K562 (cell line): ENCODE measurements around the gene KCNN3. TPM values are rescaled to one million over a fixed set of nuclear protein-coding genes. Genes with fewer than 3 reads are reported as not detected.

Experiments
- ATAC-seq: fragments of 200-7000 bp; cut with Tn5 transposase; 3 replicates; pipeline ENCODE4 v1.9.1; 2020; ENCODE audit warnings: moderate library complexity
- BruUV-seq: library from RNA; stranded (reverse); fragments of 400-500 nt; replicated peaks from 2 replicates; lab custom pipeline; 2021; lab: Mats Ljungman, UMichigan
- CTCF ChIA-PET: fragments of 300-600 bp; formaldehyde crosslinking; extraction: SDS; loops from one replicate; lab custom pipeline; 2021; ENCODE audit warnings: low intra/inter-chr PET ratio; lab: Yijun Ruan, JAX
- POLR2A ChIA-PET: fragments of 300-600, 350-650 bp; sonication (Branson Sonifier 250); formaldehyde crosslinking; extraction: SDS; loops from one replicate; lab custom pipeline; 2021; ENCODE audit warnings: antibody characterized with exemption, inconsistent platforms; lab: Yijun Ruan, JAX
- DNase-seq, 4 experiments: peaks; one replicate each; pipeline versions ENCODE4 v3.0.0 to v3.0.0-alpha.2; 2011 to 2018; ENCODE audit warnings: low spot score in 3 of 4, mixed read lengths in 3 of 4; ENCODE audit errors: extremely low read depth in 1 of 4
- FAIRE-seq: peaks from 2 replicates; lab custom pipeline; 2011; peaks lifted over from hg19 to GRCh38; lab: Jason Lieb, UNC
- H2AFZ ChIP-seq: 2 replicates; pipeline ENCODE4 v1.6.0; 2011; ENCODE audit warnings: low read depth, low read length, control low read depth, inconsistent platforms
- H3K27ac ChIP-seq: fragments of 200-600 bp; 3 replicates; pipeline ENCODE4 v1.8.0; 2011; ENCODE audit warnings: low read depth, mild to moderate bottlenecking, control low read depth, inconsistent platforms, low read length, moderate library complexity, mixed read lengths; ENCODE audit errors: extremely low read depth
- H3K27me3 ChIP-seq, 2 experiments: fragments of 300-600 bp in 1 of 2; 2 replicates in 1 of 2; 3 replicates in 1 of 2; pipeline versions ENCODE4 v1.6.0 to v1.8.0; 2011; ENCODE audit warnings: inconsistent platforms in 2 of 2, low read length in 2 of 2, mild to moderate bottlenecking in 1 of 2, mixed read lengths in 1 of 2, moderate library complexity in 1 of 2; ENCODE audit not compliant: control insufficient read depth in 2 of 2, insufficient read depth in 2 of 2
- H3K36me3 ChIP-seq: fragments of 300-600 bp; 3 replicates; pipeline ENCODE4 v1.8.0; 2011; ENCODE audit warnings: mild to moderate bottlenecking, low read length, inconsistent platforms; ENCODE audit not compliant: control insufficient read depth, insufficient read depth
- H3K4me1 ChIP-seq, 2 experiments: fragments of 200-600 bp in 1 of 2; replicated peaks in 1 of 2; 2 replicates in 1 of 2; 3 replicates in 1 of 2; pipeline versions ENCODE4 v1.5.1 to v1.8.0; 2011; ENCODE audit warnings: inconsistent platforms in 2 of 2, low read length in 2 of 2, mild to moderate bottlenecking in 1 of 2, mixed read lengths in 1 of 2, moderate library complexity in 1 of 2; ENCODE audit not compliant: control insufficient read depth in 2 of 2, insufficient read depth in 2 of 2
- H3K4me2 ChIP-seq: 2 replicates; pipeline ENCODE4 v1.6.1; 2011; ENCODE audit warnings: low read length, control low read depth, inconsistent platforms, mixed read lengths; ENCODE audit not compliant: insufficient read depth
- H3K4me3 ChIP-seq: fragments of 200-600 bp; sonication (generic), shearing (Covaris generic); 2 replicates; pipeline ENCODE4 v1.5.1; 2016; ENCODE audit warnings: control low read depth, inconsistent platforms
- H3K79me2 ChIP-seq: fragments of 200-600 bp; 3 replicates; pipeline ENCODE4 v1.8.0; 2011; ENCODE audit warnings: low read length, inconsistent platforms; ENCODE audit not compliant: control insufficient read depth, insufficient read depth
- H3K9ac ChIP-seq, 2 experiments: 2 replicates each; pipeline versions ENCODE4 v1.6.0 to v1.6.1; 2011; ENCODE audit warnings: low read depth in 2 of 2, low read length in 2 of 2, control low read depth in 1 of 2, inconsistent platforms in 1 of 2, mild to moderate bottlenecking in 1 of 2, mixed read lengths in 1 of 2; ENCODE audit not compliant: insufficient read depth in 1 of 2
- H3K9me1 ChIP-seq: one replicate; pipeline ENCODE4 v1.6.0; 2011; ENCODE audit warnings: inconsistent platforms, mild to moderate bottlenecking, low read length, moderate library complexity; ENCODE audit not compliant: control insufficient read depth, insufficient read depth
- H3K9me3 ChIP-seq: replicated peaks from 2 replicates; pipeline ENCODE4 v1.5.1; 2011; ENCODE audit warnings: low read depth, low read length, inconsistent platforms; ENCODE audit not compliant: control insufficient read depth, insufficient read depth
- H4K20me1 ChIP-seq: replicated peaks from 2 replicates; pipeline ENCODE4 v1.6.1; 2011; ENCODE audit warnings: low read length, inconsistent platforms, mixed read lengths; ENCODE audit not compliant: control insufficient read depth, insufficient read depth
- CEBPG ChIP-seq, 3 experiments: fragments of 200-800 bp in 1 of 3; sonication (Bioruptor generic) in 1 of 3; sonication (generic) in 1 of 3; formaldehyde crosslinking in 1 of 3; IDR thresholded peaks in 2 of 3; conservative IDR thresholded peaks in 1 of 3; 2 replicates each; pipeline versions ENCODE4 v1.6.1 to v1.8.0; 2016 to 2022; ENCODE audit warnings: missing compliant biosample characterization in 2 of 3, missing genetic modification characterization in 2 of 3, mild to moderate bottlenecking in 1 of 3, missing genetic modification reagents in 1 of 3
- CHD7 ChIP-seq: fragments of 200-600 bp; sonication (generic); IDR thresholded peaks from one replicate; pipeline ENCODE4 v1.6.1; 2012; ENCODE audit warnings: mild to moderate bottlenecking, low read depth, low read length, inconsistent platforms
- NCOA6 ChIP-seq: fragments of 450-650 bp; IDR thresholded peaks from 2 replicates; pipeline ENCODE4 v1.6.1; 2017; ENCODE audit warnings: mild to moderate bottlenecking
- SIN3A ChIP-seq, 2 experiments: fragments of 150-350 bp in 1 of 2; IDR thresholded peaks; 2 replicates each; pipeline ENCODE4 v1.6.1; 2011 to 2016; ENCODE audit warnings: borderline replicate concordance in 2 of 2, low read depth in 2 of 2, low read length in 2 of 2, mild to moderate bottlenecking in 2 of 2, moderate library complexity in 2 of 2; ENCODE audit not compliant: control insufficient read depth in 1 of 2
- SMARCB1 ChIP-seq: IDR thresholded peaks from 2 replicates; pipeline ENCODE4 v1.6.1; 2011; ENCODE audit warnings: improper control_type of control experiment, low read depth; ENCODE audit not compliant: insufficient read length
- SMARCC2 ChIP-seq: fragments of 450-650 bp; IDR thresholded peaks from 2 replicates; pipeline ENCODE4 v1.6.1; 2017; ENCODE audit warnings: antibody characterized with exemption, moderate library complexity, mild to moderate bottlenecking, low read depth
- UBTF ChIP-seq, 2 experiments: IDR thresholded peaks; 2 replicates each; pipeline ENCODE4 v1.6.1; 2012; ENCODE audit warnings: improper control_type of control experiment in 2 of 2, low read depth in 2 of 2, low read length in 2 of 2, borderline replicate concordance in 1 of 2
- ZKSCAN1 ChIP-seq: fragments of 150-350 bp; IDR thresholded peaks from 2 replicates; pipeline ENCODE4 v1.6.1; 2016; ENCODE audit warnings: low read depth, low read length
- WGBS: fragments of 100-300 bp; shearing (Covaris generic); methylation state at CpG from one replicate; pipeline ENCODE4 v1.1.6; 2016; ENCODE audit warnings: low coverage, mixed read lengths; ENCODE audit not compliant: insufficient coverage; ENCODE audit errors: missing lambda C conversion rate; 5-methylcytosine and 5-hydroxymethylcytosine counted together
- in situ Hi-C: fragments of 300-500 bp; cut with MboI; formaldehyde crosslinking; loops from 4 replicates; pipeline ENCODE4 v1.15.0; 2018; ENCODE audit warnings: inconsistent platforms, mixed read lengths
- intact Hi-C: fragments of 100-400 bp; cut with micrococcal nuclease; formaldehyde crosslinking; loops from 2 replicates; pipeline ENCODE4 v1.14.2; 2022
- polyA plus RNA-seq, 8 experiments: library from polyadenylated mRNA; depleted of rRNA in 4 of 8; stranded (reverse) in 5 of 8; unstranded in 3 of 8; fragments of >200 nt; fragmentation: Nextera tagmentation in 2 of 8; fragmentation: Illumina TruSeq in 1 of 8; extraction: Ambion mirVana in 2 of 8; extraction: Trizol in 1 of 8; gene quantifications; 2 replicates each; pipeline versions ENCODE4 v1.2.1 to v1.2.3, GENCODE V29; 2011 to 2014; ENCODE audit warnings: inconsistent platforms in 1 of 8, missing spikeins in 1 of 8
- total RNA-seq, 7 experiments: library from RNA; depleted of rRNA in 6 of 7; stranded (reverse); fragments of >200 nt in 6 of 7; fragmentation: Illumina TruSeq in 2 of 7; extraction: Trizol in 2 of 7; gene quantifications; 2 replicates each; pipeline versions ENCODE4 v1.2.1 to v1.2.3, GENCODE V29; 2011 to 2021; ENCODE audit warnings: low replicate concordance in 1 of 7

Gene KCNN3
- total and polyA plus RNA-seq, 9 of the 15 experiments (the other 6 are each of a cell fraction or from before 2014, with no cell fraction given) = 0.02 to 0.03 TPM; not detected in 7

GRCh38 chr1:154832384-154832783 lies 37.7 kb downstream of the KCNN3 start:
- ChIA-PET CTCF (no interaction called here), POLR2A (interaction anchor here (0.6 to 0.7 kb wide), 3 partner anchors 17 to 391 kb away, joined by 3 to 4 read pairs (median 3); no protein-coding TSS in a partner anchor)
- in situ Hi-C loops (no loop called here), intact Hi-C loops (no loop called here)
- Histone ChIP-seq H3K4me3 (no peak overlapping the region), H3K9me3 (no peaks in the 10 kb centered on the region), H4K20me1 (peaks cover 13% of the 10 kb centered on the region; the same call in 1 of the 2 replicates), H3K9ac (no peak overlapping the region), H2AFZ (no peak overlapping the region), H3K4me2 (no peak overlapping the region), H3K27ac (no peak overlapping the region), H3K36me3 (no peaks in the 10 kb centered on the region), H3K9me1 (no peaks in the 10 kb centered on the region), H3K79me2 (no peaks in the 10 kb centered on the region), H3K27me3 (peaks cover 66 to 96% of the 10 kb centered on the region in 2 experiments), H3K4me1 (no peaks in the 10 kb centered on the region)
- DNase-seq (no peak), ATAC-seq (no peak), FAIRE-seq (no peak)
- BruUV-seq = no TSS peak
- 3% methylated on average over 2 of the region's 2 CpGs for WGBS
- TF ChIP-seq SMARCC2 = no peak
- no peak for TF ChIP-seq UBTF (IDR thresholded peaks at IDR 0.05; ENCODE audit: borderline replicate concordance in 1 of 2, low read depth in 2 of 2, low read length in 2 of 2)
- no peak for TF ChIP-seq ZKSCAN1
- no peak for TF ChIP-seq CHD7
- TF ChIP-seq SIN3A (IDR thresholded peaks at IDR 0.05; ENCODE audit: borderline replicate concordance in 2 of 2, control insufficient read depth in 1 of 2, low read depth in 2 of 2, low read length in 2 of 2) = no peak
- no peak for TF ChIP-seq NCOA6
- no peak for TF ChIP-seq CEBPG (CRISPR knock-in tag; IDR thresholded peaks at IDR 0.05)
- TF ChIP-seq CEBPG (tag; conservative IDR thresholded peaks at IDR 0.05 in 1 of 2, IDR thresholded peaks at IDR 0.05 in 1 of 2) = no peak
- no peak for TF ChIP-seq SMARCB1
